ENCODE results near the gene LRRFIP2.

The LRRFIP2 gene

DNA sequence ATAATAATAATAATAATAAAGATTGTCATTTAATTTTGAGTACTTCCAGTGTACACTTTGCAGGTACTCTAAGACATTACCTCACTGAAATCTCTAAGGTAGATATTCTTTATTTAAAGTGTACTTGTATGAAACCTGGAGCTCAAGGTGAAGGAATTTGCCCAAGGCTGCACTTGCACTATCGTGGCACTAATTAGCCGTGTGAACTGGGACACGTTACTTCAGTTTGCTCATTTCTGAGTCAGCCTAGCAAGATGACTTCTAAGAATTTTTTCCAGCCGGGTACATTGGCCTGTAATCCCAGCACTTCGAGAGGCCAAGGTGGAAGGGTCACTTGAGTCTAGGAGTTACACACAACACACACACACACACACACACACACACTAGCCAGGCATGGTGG is 147.5 kb downstream of the LRRFIP2 start:
- POLR2A ChIA-PET = no interaction called here
- CTCF ChIA-PET = interaction anchor here (1.3 to 7.3 kb wide), 2 partner anchors 11 to 186 kb away, joined by 4 to 92 read pairs; no protein-coding TSS in a partner anchor
- DNase-seq (ENCODE audit: low read depth, low spot score) = no peak
- TF ChIP-seq, protein P1, sequence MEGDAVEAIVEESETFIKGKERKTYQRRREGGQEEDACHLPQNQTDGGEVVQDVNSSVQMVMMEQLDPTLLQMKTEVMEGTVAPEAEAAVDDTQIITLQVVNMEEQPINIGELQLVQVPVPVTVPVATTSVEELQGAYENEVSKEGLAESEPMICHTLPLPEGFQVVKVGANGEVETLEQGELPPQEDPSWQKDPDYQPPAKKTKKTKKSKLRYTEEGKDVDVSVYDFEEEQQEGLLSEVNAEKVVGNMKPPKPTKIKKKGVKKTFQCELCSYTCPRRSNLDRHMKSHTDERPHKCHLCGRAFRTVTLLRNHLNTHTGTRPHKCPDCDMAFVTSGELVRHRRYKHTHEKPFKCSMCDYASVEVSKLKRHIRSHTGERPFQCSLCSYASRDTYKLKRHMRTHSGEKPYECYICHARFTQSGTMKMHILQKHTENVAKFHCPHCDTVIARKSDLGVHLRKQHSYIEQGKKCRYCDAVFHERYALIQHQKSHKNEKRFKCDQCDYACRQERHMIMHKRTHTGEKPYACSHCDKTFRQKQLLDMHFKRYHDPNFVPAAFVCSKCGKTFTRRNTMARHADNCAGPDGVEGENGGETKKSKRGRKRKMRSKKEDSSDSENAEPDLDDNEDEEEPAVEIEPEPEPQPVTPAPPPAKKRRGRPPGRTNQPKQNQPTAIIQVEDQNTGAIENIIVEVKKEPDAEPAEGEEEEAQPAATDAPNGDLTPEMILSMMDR (IDR thresholded peaks at IDR 0.05; ENCODE audit: insufficient read depth, low read length, missing control alignments) = no peak
- H3K4me3 ChIP-seq (ENCODE audit: low read depth, low read length) = no peak overlapping the region

- no peak for DNase-seq (ENCODE audit: low read depth, low spot score)
- no peak overlapping the region for H3K4me3 ChIP-seq (ENCODE audit: low read depth, low read length)
- TF ChIP-seq, protein P1 (IDR thresholded peaks at IDR 0.05; ENCODE audit: insufficient read depth, low read length, missing control alignments) = no peak
- POLR2A ChIA-PET = no interaction called here
- CTCF ChIA-PET = interaction anchor here (0.7 to 7.3 kb wide), 9 partner anchors 9 to 231 kb away, joined by 3 to 92 read pairs (median 6); partner anchors contain the start of genes EPM2AIP1, LRRFIP2 and MLH1
Measured at GRCh38 chr3:37025561-37026335, 148.6 kb downstream of the LRRFIP2 start.

GRCh38 chr3:37024820-37025405 is 149.5 kb downstream of the LRRFIP2 start:
- H3K4me3 ChIP-seq (ENCODE audit: low read depth, low read length) = no peak overlapping the region
- TF ChIP-seq, protein P1 (IDR thresholded peaks at IDR 0.05; ENCODE audit: insufficient read depth, low read length, missing control alignments) = no peak
- no peak for DNase-seq (ENCODE audit: low read depth, low spot score)
- POLR2A ChIA-PET = no interaction called here
- CTCF ChIA-PET = interaction anchor here (0.6 to 7.3 kb wide), 23 partner anchors 9 to 232 kb away, joined by 3 to 92 read pairs (median 4); partner anchors contain the start of genes EPM2AIP1, LRRFIP2 and MLH1

DNA sequence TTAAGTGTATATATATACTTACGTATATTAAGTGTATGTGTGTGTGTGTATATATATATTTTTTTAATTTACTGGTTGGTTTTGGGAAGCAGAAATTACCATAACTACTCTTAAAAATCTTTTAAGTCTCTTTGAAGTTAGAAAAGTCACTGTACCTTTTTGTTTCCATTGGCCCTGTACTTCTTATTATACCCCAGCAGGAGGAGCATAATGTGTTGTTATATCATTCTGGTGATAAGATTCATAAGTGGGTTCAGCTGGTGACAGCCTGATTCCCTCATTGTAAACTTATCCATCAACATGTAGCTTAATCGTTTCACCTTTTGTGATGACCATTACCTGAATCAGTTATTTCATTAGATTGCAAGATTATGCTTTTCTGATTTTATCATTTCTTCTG is 150.3 kb downstream of the LRRFIP2 start:
- TF ChIP-seq, protein P1 (IDR thresholded peaks at IDR 0.05; ENCODE audit: insufficient read depth, low read length, missing control alignments) = peak; percentile 17
- ChIA-PET POLR2A (no interaction called here), CTCF (interaction anchor here (0.6 to 7.3 kb wide), 22 partner anchors 9 to 233 kb away, joined by 3 to 92 read pairs (median 4); partner anchors contain the start of genes EPM2AIP1 and MLH1)
- DNase-seq (ENCODE audit: low read depth, low spot score) = no peak
- H3K4me3 ChIP-seq (ENCODE audit: low read depth, low read length) = no peak overlapping the region

- CTCF ChIA-PET = interaction anchor here (0.9 kb wide), 1 partner anchor 206 kb away, joined by 3 read pairs; no protein-coding TSS in a partner anchor
- DNase-seq (ENCODE audit: low read depth, low spot score) = no peak
- TF ChIP-seq, protein P1 (IDR thresholded peaks at IDR 0.05; ENCODE audit: insufficient read depth, low read length, missing control alignments) = no peak
- POLR2A ChIA-PET = no interaction called here
- H3K4me3 ChIP-seq (ENCODE audit: low read depth, low read length) = no peak overlapping the region
Measured at GRCh38 chr3:37017683-37018082, 156.7 kb downstream of the LRRFIP2 start.

- ChIA-PET CTCF (no interaction called here), POLR2A (no interaction called here)
- DNase-seq (ENCODE audit: low read depth, low spot score) = no peak
- TF ChIP-seq, protein P1 (IDR thresholded peaks at IDR 0.05; ENCODE audit: insufficient read depth, low read length, missing control alignments) = no peak
- no peak overlapping the region for H3K4me3 ChIP-seq (ENCODE audit: low read depth, low read length)
Measured at GRCh38 chr3:37016903-37017302, 157.5 kb downstream of the LRRFIP2 start.
